ENCODE measurements around the gene BPI.

DNA sequence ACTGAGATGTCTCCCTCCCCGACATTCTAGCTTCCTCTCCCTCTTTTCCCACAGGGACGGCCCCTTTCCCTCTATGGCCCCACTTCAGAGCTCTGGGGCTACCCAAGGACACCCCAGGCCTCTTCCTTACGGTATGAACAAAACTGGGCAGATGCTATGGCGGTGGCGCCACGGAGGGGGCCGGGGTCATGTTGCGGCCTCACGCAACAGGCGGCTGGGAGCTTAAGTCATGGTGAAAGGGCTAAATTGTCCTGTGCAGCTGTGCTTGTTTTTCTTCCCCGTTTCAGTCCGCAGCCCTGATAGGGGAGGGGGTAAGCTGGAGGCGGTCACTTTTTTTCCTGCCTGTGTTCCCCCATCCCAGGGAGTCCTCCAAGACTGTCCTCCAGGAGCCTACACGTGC lies 25.8 kb upstream of the BPI start:
- no peak for TF ChIP-seq POLR2A (IDR thresholded peaks at IDR 0.05)
- TF ChIP-seq, protein P1, sequence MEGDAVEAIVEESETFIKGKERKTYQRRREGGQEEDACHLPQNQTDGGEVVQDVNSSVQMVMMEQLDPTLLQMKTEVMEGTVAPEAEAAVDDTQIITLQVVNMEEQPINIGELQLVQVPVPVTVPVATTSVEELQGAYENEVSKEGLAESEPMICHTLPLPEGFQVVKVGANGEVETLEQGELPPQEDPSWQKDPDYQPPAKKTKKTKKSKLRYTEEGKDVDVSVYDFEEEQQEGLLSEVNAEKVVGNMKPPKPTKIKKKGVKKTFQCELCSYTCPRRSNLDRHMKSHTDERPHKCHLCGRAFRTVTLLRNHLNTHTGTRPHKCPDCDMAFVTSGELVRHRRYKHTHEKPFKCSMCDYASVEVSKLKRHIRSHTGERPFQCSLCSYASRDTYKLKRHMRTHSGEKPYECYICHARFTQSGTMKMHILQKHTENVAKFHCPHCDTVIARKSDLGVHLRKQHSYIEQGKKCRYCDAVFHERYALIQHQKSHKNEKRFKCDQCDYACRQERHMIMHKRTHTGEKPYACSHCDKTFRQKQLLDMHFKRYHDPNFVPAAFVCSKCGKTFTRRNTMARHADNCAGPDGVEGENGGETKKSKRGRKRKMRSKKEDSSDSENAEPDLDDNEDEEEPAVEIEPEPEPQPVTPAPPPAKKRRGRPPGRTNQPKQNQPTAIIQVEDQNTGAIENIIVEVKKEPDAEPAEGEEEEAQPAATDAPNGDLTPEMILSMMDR (IDR thresholded peaks at IDR 0.05): no peak

Data from esophagus squamous epithelium (tissue), 4 donors.